A673 (cell line): ENCODE data around the gene OLIG1. TPM values are rescaled to one million over a fixed set of nuclear protein-coding genes. Genes with fewer than 3 reads are reported as not detected.

Experiments used
- BruUV-seq: library from RNA; stranded (reverse); fragments of 400-500 nt; replicated peaks from 2 replicates; lab custom pipeline; 2021; lab: Mats Ljungman, UMichigan
- CTCF ChIA-PET: fragments of 300-600 bp; sonication (Branson Sonifier 250); formaldehyde crosslinking; loops from one replicate; lab custom pipeline; 2022; ENCODE audit warnings: antibody characterized with exemption; lab: Charles Lee
- POLR2A ChIA-PET: fragments of 300-600 bp; sonication (Branson Sonifier 250); formaldehyde crosslinking; loops from one replicate; lab custom pipeline; 2022; ENCODE audit warnings: antibody characterized with exemption; ENCODE audit not compliant: low non-redundant PET; lab: Charles Lee
- DNase-seq: peaks from one replicate; pipeline ENCODE4 v3.0.0-alpha.2; 2015; ENCODE audit warnings: low spot score
- H3K27ac ChIP-seq: fragments of 200-600 bp; sonication (generic); 2 replicates; pipeline ENCODE4 v1.5.1; 2016; ENCODE audit warnings: mixed run types, low read depth, mild to moderate bottlenecking, mixed read lengths, antibody characterized with exemption, low read length; ENCODE audit not compliant: poor library complexity, severe bottlenecking
- H3K27me3 ChIP-seq: fragments of 200-600 bp; sonication (generic); replicated peaks from 2 replicates; pipeline ENCODE4 v1.6.1; 2017; ENCODE audit warnings: mixed run types, low read depth, mild to moderate bottlenecking, mixed read lengths, antibody characterized with exemption, low read length; ENCODE audit not compliant: insufficient read depth, poor library complexity
- H3K36me3 ChIP-seq: fragments of 200-600 bp; sonication (generic); 2 replicates; pipeline ENCODE4 v1.6.1; 2016; ENCODE audit warnings: mixed run types, mild to moderate bottlenecking, mixed read lengths, antibody characterized with exemption, low read length; ENCODE audit not compliant: insufficient read depth, poor library complexity, severe bottlenecking
- H3K4me1 ChIP-seq: fragments of 200-600 bp; sonication (generic); 2 replicates; pipeline ENCODE4 v1.6.1; 2017; ENCODE audit warnings: mixed run types, mild to moderate bottlenecking, mixed read lengths, antibody characterized with exemption, low read length; ENCODE audit not compliant: insufficient read depth, poor library complexity, severe bottlenecking
- H3K4me3 ChIP-seq: fragments of 200-600 bp; sonication (generic); 2 replicates; pipeline ENCODE4 v1.5.1; 2016; ENCODE audit warnings: low read depth, mixed run types, mild to moderate bottlenecking, mixed read lengths, low read length; ENCODE audit not compliant: poor library complexity, severe bottlenecking
- H3K9me3 ChIP-seq: fragments of 200-600 bp; sonication (generic); 2 replicates; pipeline ENCODE4 v1.6.1; 2016; ENCODE audit warnings: mixed run types, low read depth, mild to moderate bottlenecking, mixed read lengths, antibody characterized with exemption, low read length; ENCODE audit not compliant: poor library complexity, severe bottlenecking
- EZH2 ChIP-seq: fragments of 200-600 bp; sonication (generic); IDR thresholded peaks from 2 replicates; pipeline ENCODE4 v1.6.1; 2017; ENCODE audit warnings: borderline replicate concordance, low read depth, mild to moderate bottlenecking, mixed read lengths, antibody characterized with exemption, low read length; ENCODE audit not compliant: poor library complexity, severe bottlenecking
- intact Hi-C: fragments of 100-400 bp; cut with micrococcal nuclease; formaldehyde crosslinking; loops from one replicate; pipeline ENCODE4 v1.10.0; 2022; ENCODE audit not compliant: unreplicated experiment
- total RNA-seq: library from RNA; stranded (reverse); gene quantifications from 2 replicates; pipeline ENCODE4 v1.2.3, GENCODE V29; 2021
- TF ChIP-seq, protein P1 (sequence below): fragments of 300-800, 200-600 bp; sonication (generic); conservative IDR thresholded peaks from 2 replicates; pipeline ENCODE4 v1.5.1; 2017; ENCODE audit warnings: low read depth, mild to moderate bottlenecking, antibody characterized with exemption, low read length, moderate library complexity, mixed read lengths

OLIG1 gene
- total RNA-seq, 1 experiment from 2014 or later: not detected

DNA sequence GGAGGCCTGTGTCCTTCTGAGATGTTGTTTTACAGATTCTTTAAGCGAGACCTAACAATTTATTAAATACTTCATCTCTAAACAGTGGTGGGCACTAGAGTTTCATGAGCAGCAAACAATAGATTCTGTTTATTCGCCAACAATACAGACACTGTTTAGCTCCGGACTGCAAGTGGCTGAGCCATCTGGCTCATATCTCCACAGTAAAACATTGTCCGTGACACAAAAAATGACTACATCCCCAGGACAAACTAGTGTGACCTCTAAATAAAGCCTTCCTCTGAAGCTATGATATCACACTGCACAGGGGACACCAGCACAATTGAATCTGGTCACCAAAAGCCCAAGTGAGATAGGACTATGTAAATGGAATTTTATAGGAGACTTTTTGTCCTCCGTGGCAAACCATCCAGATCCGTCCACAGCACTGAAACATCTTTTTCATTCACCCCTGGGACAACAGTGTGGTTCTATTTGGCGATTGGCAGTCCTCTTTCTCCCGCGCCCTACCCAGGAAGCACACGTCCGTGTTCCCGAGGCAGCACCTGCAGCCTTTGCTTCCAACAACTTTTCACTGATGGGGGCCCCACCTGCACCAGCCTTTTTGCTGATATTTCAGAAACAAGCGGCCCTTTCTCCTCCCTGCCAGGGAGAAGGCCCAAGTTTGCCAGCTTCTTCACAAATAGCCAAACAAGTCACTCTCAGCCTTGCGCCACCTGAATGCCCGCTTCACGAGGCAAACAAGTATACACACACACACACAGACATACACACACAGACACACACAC lies 47.4 kb downstream of the OLIG1 start:
- BruUV-seq: no TSS peak
- Histone ChIP-seq H3K36me3 (no peaks in the 10 kb centered on the region), H3K4me3 (no peak overlapping the region), H3K27ac (no peak overlapping the region), H3K27me3 (peaks cover 83% of the 10 kb centered on the region), H3K9me3 (no peaks in the 10 kb centered on the region), H3K4me1 (no peaks in the 10 kb centered on the region)
- DNase-seq: no peak
- intact Hi-C loops: no loop called here
- ChIA-PET CTCF (no interaction called here), POLR2A (no interaction called here)
- TF ChIP-seq, protein P1, sequence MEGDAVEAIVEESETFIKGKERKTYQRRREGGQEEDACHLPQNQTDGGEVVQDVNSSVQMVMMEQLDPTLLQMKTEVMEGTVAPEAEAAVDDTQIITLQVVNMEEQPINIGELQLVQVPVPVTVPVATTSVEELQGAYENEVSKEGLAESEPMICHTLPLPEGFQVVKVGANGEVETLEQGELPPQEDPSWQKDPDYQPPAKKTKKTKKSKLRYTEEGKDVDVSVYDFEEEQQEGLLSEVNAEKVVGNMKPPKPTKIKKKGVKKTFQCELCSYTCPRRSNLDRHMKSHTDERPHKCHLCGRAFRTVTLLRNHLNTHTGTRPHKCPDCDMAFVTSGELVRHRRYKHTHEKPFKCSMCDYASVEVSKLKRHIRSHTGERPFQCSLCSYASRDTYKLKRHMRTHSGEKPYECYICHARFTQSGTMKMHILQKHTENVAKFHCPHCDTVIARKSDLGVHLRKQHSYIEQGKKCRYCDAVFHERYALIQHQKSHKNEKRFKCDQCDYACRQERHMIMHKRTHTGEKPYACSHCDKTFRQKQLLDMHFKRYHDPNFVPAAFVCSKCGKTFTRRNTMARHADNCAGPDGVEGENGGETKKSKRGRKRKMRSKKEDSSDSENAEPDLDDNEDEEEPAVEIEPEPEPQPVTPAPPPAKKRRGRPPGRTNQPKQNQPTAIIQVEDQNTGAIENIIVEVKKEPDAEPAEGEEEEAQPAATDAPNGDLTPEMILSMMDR: no peak
- no peak for TF ChIP-seq EZH2

Other genes with a start within 250 kb of the OLIG1 start
- gene OLIG2, start 44.2 kb upstream of the OLIG1 start, total RNA-seq: not detected in 2 replicates
- gene IFNAR2, start 159.8 kb downstream of the OLIG1 start, total RNA-seq: 21.5 and 28.2 TPM in 2 replicates
- gene IL10RB, start 196.2 kb downstream of the OLIG1 start, total RNA-seq: 11.1 and 12.7 TPM in 2 replicates